Measurements from ENCODE around the gene ACAA1.

ACAA1 gene

DNA sequence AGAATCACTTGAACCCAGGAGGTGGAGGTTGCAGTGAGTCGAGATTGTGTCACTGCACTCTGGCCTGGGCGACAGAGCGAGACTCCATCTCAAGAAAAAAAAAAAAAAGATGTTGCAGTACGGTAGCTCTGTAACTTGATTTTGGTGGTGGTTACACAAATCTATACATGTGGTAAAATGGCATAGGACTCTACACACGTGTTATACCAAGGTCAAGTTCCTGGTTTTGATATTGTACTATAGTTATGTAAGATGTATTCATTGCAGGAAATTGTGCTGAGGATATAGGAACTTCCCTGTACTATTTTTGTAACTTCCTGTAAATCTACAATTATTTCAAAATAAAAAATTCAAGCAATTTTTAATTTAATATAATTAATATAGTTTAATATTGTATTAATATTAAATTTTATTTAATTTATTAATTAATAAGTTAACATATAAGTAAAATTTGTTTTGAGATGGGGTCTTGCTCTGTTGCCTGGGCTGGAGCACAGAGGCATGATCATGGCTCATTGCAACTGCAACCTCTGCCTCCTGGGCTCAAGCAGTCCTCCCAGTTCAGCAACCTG is 11.5 kb upstream of the ACAA1 start:
- no peak for DNase-seq (ENCODE audit: low read depth)
- no peak overlapping the region for H3K4me3 ChIP-seq (ENCODE audit: low read length)
- TF ChIP-seq, protein P1, sequence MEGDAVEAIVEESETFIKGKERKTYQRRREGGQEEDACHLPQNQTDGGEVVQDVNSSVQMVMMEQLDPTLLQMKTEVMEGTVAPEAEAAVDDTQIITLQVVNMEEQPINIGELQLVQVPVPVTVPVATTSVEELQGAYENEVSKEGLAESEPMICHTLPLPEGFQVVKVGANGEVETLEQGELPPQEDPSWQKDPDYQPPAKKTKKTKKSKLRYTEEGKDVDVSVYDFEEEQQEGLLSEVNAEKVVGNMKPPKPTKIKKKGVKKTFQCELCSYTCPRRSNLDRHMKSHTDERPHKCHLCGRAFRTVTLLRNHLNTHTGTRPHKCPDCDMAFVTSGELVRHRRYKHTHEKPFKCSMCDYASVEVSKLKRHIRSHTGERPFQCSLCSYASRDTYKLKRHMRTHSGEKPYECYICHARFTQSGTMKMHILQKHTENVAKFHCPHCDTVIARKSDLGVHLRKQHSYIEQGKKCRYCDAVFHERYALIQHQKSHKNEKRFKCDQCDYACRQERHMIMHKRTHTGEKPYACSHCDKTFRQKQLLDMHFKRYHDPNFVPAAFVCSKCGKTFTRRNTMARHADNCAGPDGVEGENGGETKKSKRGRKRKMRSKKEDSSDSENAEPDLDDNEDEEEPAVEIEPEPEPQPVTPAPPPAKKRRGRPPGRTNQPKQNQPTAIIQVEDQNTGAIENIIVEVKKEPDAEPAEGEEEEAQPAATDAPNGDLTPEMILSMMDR (conservative IDR thresholded peaks at IDR 0.05; ENCODE audit: low read length) = no peak

DNA sequence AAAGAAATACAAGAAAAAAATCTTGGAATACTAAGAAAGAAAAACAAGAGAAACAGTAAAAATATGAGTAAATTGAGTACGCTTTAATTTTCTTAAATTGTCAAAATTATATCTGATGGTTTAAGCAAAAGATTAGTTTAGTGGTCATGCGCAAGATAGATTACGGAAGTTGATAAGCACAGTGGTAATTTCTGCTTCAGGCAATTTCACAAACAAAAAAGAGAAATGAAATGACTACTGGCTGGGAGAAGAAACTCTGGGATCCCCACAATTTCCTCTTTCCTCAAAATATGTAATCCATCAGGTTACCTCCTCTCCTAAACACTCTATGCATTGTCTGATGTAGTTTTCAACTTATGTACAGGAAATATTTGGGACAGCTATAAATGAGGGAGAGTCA is 10.5 kb upstream of the ACAA1 start:
- no peak for DNase-seq (ENCODE audit: low read depth)
- TF ChIP-seq, protein P1 (conservative IDR thresholded peaks at IDR 0.05; ENCODE audit: low read length) = no peak
- no peak overlapping the region for H3K4me3 ChIP-seq (ENCODE audit: low read length)

DNA sequence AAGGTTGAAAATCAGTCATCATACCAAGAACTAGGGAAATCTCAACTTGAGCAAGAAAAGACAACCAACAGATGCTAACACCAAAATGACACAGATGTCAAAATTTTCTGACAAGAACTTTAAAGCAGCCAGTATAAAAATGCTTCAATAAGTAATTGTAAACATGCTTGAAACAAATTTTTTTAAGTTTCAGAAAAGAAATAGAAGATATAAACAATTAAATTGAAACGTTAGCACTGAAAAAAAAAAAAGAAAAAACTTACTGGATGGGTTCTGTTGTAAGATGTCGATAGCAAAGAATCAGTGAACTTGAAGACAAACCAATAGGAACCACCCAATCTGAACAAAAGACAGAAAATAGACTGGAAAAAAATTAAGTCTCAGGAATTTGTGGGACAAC is 9.6 kb upstream of the ACAA1 start:
- no peak overlapping the region for H3K4me3 ChIP-seq (ENCODE audit: low read length)
- TF ChIP-seq, protein P1 (conservative IDR thresholded peaks at IDR 0.05; ENCODE audit: low read length) = no peak
- no peak for DNase-seq (ENCODE audit: low read depth)

DNA sequence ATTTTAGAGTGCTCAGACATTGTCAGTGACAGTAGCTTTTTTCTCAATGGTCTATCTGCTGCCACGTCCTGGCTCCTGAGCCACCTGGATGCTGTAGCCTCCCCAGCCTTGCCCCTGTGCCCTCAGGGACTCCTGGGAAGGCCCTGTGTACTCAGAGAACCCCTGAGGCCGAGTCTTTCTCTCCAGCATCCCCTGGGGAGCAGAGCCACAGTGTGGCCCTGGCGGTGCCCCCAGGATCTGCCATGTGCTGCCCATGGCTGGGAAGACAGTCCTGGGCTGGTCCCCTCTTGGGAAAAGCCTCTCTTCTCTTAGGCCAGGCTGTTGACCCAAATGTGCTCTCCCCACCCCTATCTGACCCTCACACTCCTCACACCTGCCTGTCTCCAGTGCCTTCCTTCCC is 6.6 kb upstream of the ACAA1 start:
- DNase-seq (ENCODE audit: low read depth) = no peak
- TF ChIP-seq, protein P1 (conservative IDR thresholded peaks at IDR 0.05; ENCODE audit: low read length) = no peak
- no peak overlapping the region for H3K4me3 ChIP-seq (ENCODE audit: low read length)

DNA sequence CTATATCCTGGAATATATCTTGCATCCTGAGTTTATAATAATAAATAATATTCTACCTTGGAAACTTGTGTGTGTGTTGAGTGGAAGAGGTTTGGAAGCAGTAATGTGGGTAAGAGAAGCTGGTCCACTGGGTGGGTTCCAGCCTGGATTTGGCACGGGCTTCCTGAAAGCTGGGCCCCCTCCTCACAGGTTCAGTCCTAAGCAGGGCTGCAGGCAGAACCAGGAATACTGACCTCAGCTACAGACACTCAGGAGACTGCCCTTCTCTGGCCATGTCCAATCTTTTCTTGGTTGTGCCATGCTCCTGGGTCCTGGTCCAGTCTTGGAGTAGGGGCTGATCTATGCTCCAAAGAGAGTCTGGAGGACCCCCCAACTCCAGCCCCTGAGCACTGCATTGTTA is 6.0 kb upstream of the ACAA1 start:
- no peak for DNase-seq (ENCODE audit: low read depth)
- H3K4me3 ChIP-seq (ENCODE audit: low read length) = no peak overlapping the region
- TF ChIP-seq, protein P1 (conservative IDR thresholded peaks at IDR 0.05; ENCODE audit: low read length) = no peak

DNA sequence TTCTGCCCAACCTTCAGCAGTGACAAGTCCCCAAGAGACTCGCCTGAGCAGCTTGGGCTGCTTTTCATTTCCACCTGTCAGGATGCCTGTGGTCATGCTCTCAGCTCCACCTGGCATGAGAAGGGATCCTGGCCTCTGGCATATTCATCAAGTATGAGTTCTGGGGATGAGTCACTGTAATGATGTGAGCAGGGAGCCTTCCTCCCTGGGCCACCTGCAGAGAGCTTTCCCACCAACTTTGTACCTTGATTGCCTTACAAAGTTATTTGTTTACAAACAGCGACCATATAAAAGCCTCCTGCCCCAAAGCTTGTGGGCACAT is 5.0 kb upstream of the ACAA1 start:
- TF ChIP-seq, protein P1 (conservative IDR thresholded peaks at IDR 0.05; ENCODE audit: low read length) = no peak
- DNase-seq (ENCODE audit: low read depth) = no peak
- H3K4me3 ChIP-seq (ENCODE audit: low read length) = no peak overlapping the region

DNA sequence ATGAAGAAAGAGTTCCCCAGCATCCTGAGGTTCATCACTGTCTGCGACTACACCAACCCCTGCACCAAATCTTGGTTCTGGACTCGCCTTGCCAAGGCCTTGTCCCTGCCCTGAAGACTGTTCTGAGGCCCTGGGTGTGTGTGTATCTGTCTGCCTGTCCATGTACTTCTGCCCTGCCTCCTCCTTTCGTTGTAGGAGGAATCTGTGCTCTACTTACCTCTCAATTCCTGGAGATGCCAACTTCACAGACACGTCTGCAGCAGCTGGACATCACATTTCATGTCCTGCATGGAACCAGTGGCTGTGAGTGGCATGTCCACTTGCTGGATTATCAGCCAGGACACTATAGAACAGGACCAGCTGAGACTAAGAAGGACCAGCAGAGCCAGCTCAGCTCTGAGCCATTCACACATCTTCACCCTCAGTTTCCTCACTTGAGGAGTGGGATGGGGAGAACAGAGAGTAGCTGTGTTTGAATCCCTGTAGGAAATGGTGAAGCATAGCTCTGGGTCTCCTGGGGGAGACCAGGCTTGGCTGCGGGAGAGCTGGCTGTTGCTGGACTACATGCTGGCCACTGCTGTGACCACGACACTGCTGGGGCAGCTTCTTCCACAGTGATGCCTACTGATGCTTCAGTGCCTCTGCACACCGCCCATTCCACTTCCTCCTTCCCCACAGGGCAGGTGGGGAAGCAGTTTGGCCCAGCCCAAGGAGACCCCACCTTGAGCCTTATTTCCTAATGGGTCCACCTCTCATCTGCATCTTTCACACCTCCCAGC is 4.4 kb upstream of the ACAA1 start:
- TF ChIP-seq, protein P1 (conservative IDR thresholded peaks at IDR 0.05; ENCODE audit: low read length) = no peak
- DNase-seq (ENCODE audit: low read depth) = no peak
- H3K4me3 ChIP-seq (ENCODE audit: low read length) = no peak overlapping the region

All from AG10803 (cell line).